GM18526 (cell line): ENCODE measurements around the gene PYM1.

Source experiments
- POLR2A ChIP-seq: IDR thresholded peaks from 3 replicates; pipeline ENCODE4 v1.6.1; 2011; ENCODE audit not compliant: insufficient read length; ENCODE audit errors: extremely low read depth

Gene PYM1

DNA sequence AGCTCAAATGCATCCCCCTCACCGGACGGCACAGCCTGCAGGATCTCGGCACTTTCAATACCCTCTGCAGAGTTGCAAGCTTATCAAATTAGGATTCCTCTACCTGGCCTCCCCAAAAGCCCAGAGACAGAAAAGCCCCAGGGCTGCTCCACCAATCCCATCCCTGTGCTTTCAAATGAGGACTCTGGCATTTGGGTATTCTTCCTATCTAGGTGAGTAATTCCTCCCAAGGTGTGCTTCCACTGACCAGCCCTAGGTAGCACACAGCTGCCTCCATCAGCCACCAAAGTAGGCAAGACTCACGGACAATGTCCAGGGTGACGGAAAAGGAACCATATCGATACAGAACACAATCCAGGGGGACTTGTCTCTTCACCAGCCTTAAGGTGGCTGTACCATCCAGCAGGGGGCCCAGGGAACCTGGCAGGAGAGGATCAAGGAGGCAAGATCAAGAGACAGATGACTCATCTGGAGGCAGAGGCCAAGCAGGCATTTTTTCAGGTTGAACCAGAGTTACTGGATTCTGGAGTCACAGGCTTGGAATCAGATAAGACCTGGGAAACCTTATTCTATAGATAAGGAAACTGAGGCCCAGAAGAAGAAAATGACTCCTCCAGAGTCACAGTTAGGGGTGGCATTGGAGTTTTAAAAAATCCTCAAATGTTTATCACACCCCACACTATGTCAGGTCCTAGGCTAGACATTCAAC is 28.3 kb upstream of the PYM1 start:
- TF ChIP-seq POLR2A, result no peak

DNA sequence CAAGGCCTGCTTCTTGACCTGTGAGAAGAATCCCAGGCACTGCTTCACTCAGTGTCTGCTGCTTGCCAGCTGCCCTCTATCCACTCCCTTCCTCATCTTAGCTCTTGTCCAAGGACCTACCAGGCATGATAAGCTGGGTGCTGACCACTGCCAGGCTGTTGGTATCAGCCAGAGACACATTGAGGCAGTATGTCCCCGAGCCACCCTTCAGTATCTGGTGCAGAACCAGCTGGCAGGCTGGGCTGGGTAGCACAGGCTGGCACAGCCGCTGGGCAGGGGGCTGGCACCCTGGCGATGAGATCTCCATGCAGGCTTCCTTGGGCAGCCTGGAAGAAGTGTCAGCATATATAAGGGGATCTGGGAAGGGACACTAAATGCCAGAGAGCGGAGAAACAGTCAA is 27.6 kb upstream of the PYM1 start:
- no peak for TF ChIP-seq POLR2A

DNA sequence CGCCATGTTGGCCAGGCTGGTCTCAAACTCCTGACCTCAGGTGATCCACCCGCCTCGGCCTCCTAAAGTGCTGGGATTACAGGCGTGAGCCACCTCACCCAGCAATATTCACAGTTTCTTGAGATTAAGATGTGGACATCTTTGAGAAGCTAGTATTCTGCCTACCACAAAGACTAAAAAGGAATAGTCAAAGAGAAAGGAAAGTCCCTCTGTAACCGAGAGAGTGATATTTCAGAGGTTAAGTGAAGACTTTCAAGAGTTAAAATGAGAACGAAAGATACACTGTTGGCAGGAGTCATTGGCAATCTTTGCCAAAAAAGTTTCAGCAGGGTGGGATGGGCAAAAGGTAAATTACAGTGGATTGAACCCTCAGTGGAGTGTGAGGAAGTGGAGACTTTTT is 18.9 kb upstream of the PYM1 start:
- TF ChIP-seq POLR2A, result no peak

DNA sequence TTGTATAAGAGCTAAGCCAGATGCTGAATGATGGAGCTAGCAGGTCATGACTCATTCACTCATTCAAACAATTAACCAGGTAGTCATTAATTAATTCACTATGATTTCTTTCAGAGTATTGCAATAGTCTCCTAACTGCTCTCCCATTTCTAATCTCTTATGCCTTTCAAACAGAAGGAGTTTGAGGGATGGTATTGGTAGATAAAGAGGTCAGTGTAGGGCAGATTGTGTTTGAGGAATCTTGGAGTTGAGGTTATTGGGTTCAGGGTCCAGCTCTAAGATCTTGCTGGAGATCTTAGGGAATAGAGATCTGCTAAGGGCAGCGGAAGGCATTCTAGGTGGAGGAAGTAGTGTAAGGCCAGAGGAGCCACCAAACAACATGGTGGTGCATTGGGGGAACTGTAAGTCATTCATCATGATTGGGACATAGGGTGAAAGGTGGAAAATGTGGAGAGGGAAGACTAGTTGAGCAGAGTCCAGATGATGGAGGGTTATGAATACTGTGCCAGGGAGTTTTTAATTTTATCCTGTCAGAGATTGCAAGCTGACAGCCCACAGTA is 15.0 kb upstream of the PYM1 start:
- TF ChIP-seq POLR2A, result no peak

DNA sequence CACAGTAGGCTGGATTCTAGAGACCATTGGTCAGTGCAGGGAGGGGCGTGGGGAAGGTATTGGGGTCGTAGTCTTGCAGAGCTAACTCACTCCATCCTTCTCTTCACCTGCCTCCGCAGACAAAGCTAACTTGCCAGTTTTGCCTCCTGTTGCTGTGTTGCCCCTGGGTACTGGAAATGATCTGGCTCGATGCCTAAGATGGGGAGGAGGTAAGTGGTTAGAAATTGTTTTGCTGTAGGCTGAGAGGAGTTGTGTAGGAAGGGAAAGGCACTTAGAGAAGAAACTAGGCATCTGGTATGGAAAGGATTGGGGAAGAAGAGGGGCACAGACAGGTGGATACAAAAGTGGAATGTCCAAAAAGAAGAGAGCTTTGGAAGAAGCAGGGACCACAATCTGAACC is 14.4 kb upstream of the PYM1 start:
- TF ChIP-seq POLR2A, result no peak

DNA sequence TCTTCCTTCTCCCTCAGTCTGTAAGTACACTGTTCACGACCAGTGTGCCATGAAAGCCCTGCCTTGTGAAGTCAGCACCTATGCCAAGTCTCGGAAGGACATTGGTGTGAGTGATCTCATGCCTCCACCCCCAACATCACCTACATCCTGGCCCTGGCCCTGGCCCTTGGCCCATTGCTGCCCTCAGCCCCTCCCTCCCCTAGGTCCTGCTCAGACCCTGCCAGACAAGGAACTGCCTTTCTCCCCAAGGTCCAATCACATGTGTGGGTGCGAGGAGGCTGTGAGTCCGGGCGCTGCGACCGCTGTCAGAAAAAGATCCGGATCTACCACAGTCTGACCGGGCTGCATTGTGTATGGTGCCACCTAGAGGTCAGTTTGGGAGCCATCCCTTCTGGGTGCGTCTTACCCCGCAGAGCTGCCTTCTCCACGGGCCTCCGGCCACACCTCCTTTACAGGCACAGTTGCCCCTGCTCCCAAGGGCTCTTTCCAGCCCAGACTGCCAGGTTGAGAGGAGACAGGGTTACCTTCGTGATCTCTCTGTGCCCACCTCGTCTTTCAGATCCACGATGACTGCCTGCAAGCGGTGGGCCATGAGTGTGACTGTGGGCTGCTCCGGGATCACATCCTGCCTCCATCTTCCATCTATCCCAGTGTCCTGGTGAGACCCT is 12.5 kb upstream of the PYM1 start:
- no peak for TF ChIP-seq POLR2A

DNA sequence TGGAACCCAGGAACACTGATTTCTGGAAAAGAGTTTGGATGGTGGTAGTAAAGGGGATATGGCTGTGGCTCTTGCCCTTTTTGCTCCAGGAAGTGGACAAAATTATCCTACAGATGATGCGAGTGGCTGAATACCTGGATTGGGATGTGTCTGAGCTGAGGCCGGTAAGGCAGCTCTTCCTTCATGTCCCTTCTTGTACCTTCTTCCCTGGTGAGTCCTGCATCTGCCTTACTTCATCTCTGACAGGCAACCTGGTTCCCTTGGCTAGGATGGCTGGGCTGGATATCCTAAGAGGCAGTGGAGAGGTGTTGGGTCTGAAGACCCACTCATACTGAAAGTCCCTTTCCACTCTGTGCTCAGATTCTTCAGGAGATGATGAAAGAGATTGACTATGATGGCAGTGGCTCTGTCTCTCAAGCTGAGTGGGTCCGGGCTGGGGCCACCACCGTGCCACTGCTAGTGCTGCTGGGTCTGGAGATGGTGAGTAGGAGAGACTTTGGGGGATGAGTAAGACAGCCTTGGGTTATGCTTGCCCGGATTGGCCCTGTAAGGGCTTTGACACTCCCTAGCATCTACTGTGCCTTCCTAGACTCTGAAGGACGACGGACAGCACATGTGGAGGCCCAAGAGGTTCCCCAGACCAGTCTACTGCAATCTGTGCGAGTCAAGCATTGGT is 11.3 kb upstream of the PYM1 start:
- no peak for TF ChIP-seq POLR2A

DNA sequence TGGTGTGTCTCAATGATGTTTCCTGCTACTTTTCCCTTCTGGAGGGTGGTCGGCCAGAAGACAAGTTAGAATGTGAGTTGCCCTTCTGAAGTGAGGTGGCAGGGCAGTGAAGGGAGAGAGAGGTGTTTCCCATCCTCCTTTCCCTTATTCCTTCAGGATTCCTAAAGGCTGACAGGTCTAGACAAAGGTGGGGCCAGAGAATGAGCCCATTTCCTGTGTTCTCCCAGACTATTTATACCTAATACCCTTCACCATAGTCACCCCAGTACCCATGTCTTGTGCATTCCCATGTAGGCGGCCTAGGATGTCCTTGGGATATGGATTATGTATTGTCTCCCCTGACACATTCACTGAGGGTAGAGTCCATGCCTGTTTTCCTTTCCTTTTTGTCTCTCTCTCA is 10.3 kb upstream of the PYM1 start:
- no peak for TF ChIP-seq POLR2A

DNA sequence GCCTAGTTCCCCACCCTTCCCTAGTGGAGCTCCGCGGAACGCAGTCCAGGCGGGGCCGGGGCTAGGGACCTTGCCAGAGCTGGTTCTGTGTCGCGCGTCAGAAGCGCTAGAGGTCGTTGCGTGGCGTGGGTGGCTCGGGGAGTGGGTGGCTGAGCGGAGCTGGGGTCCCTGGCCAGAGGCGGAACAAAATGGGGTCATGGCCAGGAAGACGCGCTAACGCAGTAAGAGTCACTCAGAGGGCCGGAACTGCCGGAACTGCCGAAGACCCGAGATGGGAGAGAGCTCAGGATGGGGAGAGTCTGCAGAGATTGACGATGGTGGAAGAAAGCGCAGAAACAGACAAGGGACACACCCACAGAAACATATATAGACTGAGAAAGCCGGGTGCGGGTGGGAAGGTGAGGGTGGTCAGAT is 8.1 kb upstream of the PYM1 start:
- no peak for TF ChIP-seq POLR2A

DNA sequence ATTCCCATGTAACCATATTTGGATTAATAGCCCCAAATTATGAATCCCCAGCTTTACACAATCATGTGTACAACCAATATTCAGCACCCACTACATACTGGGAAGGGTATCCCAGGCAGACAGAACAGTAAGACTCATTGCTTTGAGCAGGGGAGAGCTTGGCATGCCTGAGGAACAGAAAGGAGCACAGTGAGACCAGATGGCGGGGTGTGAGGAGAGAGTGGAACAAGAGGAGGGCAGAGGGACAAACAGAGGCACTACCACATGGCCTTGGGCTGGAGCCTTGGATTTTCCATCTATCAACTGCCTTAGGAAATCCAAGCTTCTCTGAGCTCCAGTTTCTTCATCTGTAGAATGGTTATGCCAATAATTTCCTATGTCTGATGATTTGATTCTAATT is 7.1 kb upstream of the PYM1 start:
- no peak for TF ChIP-seq POLR2A

DNA sequence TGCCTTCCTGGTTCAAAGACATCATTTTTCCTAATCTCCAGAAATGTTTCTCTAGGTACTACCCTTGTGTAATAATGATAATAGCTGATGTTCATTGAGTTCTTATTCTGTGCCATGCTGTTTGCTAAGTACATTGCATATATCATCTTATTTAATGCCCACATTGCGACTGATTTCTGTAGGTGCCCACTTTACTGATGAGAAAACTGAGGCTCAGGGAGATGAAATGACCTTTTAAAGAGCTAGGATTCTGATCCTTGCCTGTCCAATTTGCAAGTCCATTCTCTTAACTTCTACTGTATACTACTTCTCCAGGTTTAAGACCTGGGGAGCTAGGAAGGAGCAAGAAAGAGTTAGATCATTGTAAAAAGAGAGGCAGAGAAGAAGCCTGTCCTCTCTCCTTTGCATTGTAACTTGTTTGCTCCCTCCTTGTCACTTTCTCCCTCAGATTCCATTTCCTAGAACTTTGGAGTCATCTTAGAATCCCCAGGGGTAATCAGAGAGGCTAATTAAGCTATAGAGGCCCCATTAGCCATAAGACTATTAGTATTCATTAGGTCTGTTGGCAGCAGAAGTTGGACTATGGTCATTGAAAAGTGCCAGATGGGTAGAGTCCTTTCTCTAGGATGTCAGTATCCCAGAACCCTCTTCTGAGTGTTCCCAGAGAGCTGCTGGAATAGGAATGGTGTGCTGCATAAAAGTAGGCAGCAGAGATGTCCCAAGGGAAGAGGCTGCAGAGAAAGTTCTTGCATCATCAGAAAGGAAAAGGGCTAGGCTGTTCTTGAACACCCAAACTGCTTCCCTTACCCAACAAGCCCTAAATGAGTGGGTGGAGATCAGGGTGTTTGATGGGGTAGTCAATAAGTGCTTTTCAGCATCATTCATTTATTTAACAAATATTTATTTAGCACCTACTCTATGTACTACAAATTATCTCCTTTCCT is 6.4 kb upstream of the PYM1 start:
- no peak for TF ChIP-seq POLR2A

DNA sequence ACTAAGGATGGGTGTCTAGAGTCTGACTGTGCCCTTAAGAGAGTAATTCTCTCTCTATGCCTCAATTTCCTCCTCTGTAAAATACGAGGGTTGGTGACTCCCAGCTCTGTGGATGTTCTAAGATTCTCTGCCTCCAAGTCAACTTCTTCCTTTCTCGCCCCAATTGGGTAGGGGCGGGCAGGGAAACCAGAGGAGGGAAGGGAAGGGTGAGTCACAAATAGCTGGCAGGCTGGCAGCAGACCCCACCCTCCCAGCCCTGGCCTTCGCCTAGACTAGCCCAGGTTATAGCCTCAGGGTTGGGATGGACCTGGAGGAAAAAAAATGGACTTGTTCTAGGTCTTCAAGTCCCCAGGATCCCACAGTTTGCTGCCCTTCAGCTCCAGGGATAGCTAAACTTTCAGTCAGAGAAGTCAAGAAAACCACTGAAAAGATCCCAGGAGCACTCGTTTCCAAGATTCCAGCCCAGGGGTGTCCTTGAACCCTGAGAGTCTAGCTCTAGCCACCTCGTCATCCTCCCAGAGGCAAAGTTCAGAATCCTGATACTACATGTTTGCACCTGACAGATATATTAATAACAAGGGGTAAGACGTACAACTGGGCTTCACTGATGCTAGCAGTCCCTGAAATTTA is 5.6 kb upstream of the PYM1 start:
- no peak for TF ChIP-seq POLR2A

DNA sequence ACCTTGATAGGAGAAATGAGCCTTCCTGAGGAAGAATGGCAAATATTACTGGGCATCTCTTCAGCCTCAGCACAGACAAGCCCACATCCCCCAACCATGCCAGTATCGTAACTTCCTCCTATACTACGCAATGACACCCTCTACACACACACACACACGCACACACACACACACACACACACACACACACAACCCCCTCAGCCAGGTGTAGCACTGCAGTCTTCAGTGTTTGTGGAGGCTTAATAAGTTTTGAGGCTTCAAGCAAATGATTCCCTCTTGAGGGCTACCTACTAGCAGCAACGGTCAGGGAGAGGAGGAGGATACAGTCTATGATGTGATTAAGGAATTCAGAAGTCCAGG is 4.8 kb upstream of the PYM1 start:
- no peak for TF ChIP-seq POLR2A

DNA sequence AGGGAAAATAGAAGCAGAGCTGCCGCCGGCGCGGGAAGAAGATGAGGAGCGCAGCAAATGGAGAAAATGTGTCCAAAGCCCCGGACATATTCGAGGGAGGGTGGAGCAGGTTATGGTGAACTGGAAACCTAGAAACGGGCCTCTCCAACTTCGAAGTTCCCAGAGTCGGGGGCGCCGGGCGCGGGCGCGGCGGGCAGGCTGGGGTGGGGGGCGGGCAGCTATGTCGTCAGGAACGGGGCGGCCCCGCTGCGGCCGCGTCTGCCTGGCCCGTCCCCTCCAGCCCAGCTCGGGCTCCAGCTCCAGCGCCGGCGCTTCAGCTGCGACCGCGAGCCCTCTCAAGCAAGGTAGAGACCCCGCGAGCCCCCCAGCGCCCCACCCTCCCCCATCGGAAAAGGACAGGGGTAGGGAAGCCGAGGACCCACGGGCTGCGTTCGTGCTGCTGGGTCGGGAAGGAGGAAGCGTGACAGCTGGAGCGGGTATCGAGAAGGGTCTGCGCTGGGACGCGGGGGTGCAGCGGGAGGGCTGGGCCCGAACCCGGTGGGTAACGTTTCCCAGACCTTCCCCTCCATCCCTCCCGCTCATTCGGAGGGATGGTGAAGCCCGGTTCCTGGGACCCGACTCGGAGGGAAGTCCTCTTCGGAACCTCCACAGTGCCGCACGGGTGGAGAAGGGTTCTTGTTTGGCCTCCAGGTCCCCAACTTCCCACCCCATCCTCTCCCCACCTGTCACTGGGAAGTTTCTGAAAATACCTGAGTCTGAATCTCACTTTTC is 4.3 kb upstream of the PYM1 start:
- no peak for TF ChIP-seq POLR2A
